ENCODE measurements around the gene COL4A1. TPM values are rescaled to one million over a fixed set of nuclear protein-coding genes. Genes with fewer than 3 reads are reported as not detected.

COL4A1 gene
- total RNA-seq, 1 experiment from 2014 or later, result 0.10 TPM

GRCh38 chr13:110135977-110136597 lies 170.9 kb downstream of the COL4A1 start:
- DNase-seq (ENCODE audit: low spot score), result no peak

DNA sequence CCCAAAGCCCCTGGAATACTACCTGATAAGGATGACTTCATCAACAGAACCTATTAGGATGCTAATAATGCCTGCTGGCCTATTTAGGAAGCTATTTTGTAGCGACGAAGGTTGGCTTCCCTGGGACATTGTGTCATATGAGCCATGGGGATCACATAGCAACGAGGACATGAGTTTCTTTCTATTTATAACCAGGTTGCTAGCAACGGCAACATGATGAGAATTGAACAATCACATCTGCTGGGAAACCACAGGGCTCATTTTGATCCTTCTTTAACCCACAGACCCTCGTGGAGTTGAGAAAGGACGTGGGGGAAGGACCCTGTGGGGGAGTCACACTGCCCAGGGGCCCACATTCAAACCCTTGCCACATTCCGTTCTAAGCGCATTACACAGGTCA lies 172.2 kb downstream of the COL4A1 start:
- no peak for DNase-seq (ENCODE audit: low spot score)

- no peak for DNase-seq (ENCODE audit: low spot score)
Observed at GRCh38 chr13:110133425-110134235, 173.3 kb downstream of the COL4A1 start.

- no peak for DNase-seq (ENCODE audit: low spot score)
Observed at GRCh38 chr13:110132225-110132982, 174.6 kb downstream of the COL4A1 start.

DNA sequence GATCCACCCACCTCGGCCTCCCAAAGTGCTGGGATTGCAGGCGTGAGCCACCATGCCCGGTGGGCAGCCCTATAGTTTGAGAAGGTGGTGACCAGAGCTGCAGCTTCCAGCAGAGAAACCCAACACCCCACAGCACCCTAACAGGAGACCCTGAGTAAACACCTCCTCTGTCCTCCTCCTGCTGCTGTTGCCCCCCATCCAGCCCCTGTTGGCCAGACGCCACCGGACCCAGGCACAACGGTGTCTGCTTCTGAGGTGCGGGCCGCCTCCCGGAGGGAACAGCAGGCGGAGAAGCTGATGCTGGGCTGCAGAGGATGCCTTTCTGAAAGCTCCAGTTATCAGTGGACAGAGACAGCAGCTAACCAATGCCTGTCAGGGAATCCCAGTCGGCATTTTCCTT lies 175.5 kb downstream of the COL4A1 start:
- DNase-seq (ENCODE audit: low spot score), result no peak

DNA sequence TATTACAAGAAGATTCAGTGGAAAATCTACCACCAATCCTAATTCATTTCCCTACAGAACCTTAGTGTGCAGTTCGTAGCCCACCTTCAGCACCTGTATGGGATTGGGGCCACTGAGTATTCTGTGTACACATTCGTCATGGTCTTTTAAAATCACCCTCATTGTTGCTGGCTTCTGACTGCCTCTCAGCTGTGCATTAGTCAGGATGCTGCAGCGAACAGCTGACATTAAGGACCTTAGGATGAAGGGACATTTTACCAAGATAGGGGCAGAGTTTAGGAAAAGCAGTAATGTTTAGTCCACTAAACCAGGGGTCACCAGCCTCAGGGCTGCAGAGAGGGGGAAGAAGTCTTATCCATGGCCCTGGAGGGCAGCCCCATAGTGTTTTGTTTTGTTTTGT lies 176.5 kb downstream of the COL4A1 start:
- DNase-seq (ENCODE audit: low spot score), result no peak

DNA sequence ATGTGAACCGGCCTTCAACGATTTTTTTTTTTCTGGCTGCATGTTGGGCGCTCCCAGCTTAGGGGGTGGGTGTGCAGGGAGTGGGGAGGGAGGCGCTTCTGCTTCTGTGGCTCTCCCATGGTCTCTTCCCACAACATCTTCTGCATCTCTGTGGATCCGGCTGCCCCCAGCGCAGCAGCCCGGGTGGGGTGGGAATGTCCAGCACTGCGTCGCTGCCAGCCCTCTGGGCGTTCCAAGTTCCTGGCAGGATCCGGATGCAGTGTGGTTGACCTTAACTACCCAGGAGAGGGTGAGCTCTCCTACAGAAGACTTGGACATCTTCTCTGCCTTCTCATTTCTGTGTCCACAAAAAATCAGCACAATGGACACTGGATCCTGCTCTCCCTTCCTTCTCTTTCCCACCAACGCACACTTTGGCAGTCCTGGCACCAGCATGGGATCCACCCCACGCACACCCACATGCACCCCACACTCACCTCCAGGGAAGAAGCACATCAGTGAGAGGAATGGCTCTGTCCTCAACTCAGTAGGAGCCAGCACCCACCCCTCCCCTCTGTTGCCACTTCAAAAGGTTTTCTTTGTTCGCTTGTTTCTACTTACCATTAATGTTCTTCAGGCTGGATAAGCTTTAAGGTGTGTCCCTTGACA lies 177.3 kb downstream of the COL4A1 start:
- no peak for DNase-seq (ENCODE audit: low spot score)

DNA sequence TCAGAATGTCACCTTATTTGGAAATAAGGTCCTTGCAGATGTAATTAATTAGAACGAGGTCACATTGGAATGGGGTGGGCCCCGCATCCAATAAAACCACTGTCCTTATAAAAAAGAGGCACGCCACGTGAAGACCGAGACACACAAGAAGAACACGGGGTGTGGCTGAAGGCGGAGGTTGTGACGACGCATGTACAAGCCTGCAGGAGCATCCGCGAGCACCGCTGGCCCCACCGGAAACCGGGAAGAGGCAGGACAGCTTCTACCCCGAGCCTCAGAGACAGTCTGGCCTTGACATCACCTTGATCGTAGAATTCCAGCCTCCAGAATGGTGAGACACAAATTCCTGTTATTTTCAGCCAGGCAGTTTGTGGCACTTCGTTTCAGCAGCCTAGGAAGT lies 177.9 kb downstream of the COL4A1 start:
- DNase-seq (ENCODE audit: low spot score), result no peak

DNA sequence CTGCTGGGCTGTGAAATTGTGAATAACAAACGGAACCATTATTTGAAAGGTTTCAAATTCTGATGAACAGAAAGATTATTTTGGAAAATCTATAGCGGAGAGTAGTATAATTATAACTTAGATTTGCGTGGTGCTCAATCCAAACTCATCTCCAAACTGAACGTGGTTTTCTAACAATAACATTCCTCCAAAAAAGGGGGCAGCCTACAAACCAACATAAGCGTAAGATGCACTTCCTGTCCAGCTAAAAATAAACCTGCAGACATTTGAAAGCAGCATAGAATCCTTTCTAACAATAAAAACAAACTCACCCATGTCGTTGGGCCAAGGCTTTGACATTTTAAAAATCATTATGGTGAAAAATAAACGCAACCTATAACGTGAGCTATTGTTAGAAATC lies 178.4 kb downstream of the COL4A1 start:
- DNase-seq (ENCODE audit: low spot score), result no peak

GRCh38 chr13:110127986-110128511 lies 178.9 kb downstream of the COL4A1 start:
- no peak for DNase-seq (ENCODE audit: low spot score)

DNA sequence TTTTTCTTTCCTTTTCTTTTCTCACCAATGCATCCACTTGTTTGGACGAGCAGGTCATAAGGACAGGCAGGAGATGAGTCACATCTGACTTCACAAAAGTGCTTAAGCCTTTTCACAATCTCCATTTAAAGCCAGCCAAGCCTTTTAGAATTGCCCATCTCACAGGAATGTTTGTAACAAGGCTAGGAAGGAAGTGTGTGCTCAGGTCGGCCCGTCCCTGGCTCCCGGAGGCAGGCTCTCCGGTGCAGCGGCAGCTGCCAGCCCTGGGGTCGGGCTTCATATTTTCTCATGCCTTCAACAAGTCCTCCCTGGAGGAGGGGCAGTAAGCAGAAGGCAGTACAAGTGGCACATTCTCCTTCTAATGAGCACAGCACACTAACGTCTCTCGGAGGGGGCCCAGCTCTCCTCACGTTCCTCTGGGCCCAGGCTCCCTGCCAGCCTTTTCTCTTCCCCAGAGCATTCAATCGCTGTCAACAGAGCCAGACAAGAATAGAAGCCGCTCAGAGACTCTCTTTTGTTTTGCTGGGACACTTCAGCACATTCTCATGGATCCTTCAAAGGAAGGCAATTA lies 180.5 kb downstream of the COL4A1 start:
- DNase-seq (ENCODE audit: low spot score), result peak; percentile 33

DNA sequence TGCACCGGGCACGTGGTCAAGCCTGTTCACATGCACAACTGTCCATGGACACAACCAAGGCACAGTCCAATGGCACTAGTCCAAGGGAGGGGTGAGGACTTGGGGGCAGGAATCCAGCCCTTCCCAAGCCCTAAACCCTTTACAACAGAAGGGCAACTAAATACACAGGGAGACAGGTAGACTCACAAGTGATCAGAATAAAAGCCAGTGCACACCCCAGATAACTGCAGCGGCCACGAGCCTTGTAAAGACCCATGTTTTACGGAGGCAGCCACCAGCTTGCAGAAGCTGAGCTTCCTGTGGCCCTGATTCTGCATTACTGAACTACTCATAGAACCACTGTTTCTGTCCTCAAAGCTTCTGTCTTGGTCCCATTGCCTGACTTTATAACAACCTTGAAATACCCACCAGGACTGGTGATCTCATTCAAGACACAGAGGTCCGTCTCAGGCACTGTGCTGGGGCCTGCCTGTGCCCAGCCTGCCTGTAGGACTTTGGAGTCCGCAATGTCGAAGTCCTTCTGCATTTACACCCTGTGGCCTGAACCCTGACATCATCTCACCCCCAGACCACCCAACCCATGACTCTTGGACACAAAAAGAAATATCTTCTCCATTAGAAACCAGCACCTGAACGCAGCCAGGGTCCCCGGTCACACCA lies 181.2 kb downstream of the COL4A1 start:
- no peak for DNase-seq (ENCODE audit: low spot score)

DNA sequence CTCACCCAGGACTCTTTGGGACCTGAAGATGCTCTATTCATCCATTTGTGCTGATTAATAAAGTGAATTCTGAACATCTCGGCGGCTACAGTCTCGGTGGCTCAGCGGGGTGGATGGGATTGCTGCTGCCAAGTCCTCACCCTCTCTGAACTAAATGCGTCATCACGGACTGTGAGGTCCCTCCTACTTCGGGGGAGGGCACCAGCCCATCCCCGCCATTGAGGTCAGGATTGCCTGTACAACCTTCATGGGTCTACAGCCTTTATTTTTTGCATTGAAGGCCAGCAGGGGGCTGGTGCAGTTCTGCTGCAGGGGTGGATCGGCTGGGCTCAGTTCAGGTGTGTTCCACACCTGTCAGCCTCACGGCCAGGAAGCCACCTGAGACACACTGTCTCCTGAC lies 181.8 kb downstream of the COL4A1 start:
- no peak for DNase-seq (ENCODE audit: low spot score)

DNA sequence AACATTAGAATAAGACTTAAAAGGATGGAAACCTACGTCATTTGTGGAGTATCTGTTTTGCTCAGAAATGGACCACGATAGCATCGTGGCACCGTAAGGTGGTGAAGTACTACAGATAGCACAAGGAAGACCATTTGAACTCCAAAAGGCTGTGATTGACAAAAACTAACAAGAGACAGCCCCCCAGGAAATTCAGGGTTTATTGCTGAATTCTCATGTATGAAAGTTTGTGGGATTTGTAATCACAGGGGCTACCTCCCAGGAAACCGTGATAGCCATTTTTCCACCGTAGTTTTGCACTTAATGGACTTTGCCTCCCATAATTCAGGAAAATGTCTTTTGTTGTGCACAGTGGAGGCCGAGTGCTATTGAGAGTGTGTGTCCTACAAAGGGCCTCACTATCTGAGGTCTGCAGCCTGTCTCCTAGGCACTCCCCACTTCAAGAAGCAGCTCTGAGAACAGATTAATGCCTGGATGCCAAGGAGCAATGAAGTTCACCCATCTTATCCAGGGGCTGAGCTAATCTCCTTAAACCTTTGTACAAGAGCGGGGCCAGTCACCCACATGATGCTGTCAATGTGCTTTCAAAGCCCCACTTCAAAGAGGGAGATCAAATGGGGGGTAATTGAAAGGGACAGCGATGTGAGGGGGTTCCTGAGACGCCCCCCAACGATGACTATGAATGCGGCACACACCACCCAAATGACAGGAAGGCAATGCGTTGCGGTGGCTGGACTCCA lies 182.6 kb downstream of the COL4A1 start:
- no peak for DNase-seq (ENCODE audit: low spot score)

DNA sequence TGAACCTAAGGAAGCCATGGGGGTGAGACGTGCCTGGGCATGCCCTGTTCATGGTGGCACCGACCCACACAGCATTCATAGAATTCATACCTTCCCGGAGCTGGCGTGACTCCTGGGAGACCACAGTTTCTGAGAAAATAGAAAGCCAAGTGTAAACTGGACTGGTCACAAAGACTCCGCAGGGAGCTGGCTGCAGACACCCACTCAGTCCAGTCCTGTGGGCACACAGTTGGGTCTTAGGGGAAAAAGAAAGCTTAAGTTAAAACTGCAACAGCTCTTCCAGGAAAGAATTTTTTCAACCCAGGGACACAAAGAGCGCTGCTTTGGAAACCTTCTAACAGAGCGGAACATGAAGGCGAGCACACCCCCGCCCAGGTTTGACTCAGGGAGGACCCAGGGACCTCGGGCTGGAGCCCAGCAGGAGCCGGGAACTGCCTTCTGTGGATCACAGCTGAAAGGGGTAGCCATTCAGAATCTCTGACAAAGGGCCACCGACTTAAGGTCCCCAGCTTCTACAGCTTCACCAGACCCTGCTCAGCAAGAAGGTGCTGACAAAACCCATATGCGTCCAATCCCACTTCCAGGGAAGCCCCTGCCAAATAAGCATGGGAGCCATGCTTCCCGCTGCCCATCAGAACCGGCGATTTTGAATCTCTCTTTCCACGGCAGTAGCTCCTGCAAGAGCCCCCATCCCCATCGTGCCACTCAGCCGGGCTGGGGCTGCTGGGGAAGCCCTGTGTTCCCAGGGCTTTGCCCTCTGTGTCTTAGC lies 183.7 kb downstream of the COL4A1 start:
- no peak for DNase-seq (ENCODE audit: low spot score)

DNA sequence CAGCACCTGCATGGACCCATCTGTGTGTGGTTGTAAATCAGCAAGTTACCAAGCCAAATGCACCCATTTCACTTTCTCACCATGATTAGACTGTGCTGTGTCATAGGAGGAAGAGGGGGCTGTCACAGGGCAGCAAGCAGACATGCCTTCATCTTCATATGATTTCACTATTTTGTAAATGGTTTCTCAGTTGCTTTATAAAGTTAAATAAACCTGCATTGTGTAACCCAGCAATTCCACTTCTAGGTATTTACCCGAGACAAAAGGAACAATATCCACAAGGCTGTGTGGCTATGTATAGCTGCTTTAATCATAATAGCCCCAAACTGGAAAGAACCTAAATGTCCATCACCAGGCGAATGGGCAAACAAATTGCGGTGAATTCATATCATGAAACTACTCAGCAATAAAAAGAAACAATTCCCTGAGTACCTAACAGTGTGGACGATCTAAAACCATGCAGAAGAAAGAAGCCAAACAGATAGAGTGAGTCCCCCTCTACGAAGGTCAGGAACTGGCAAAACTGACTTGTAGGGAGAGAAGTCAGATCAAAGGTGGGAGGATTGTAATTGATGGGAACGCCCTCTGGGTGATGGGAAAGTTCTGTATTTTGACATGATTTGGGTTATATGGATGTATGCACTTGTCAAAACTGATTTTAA lies 185.4 kb downstream of the COL4A1 start:
- DNase-seq (ENCODE audit: low spot score), result no peak

DNA sequence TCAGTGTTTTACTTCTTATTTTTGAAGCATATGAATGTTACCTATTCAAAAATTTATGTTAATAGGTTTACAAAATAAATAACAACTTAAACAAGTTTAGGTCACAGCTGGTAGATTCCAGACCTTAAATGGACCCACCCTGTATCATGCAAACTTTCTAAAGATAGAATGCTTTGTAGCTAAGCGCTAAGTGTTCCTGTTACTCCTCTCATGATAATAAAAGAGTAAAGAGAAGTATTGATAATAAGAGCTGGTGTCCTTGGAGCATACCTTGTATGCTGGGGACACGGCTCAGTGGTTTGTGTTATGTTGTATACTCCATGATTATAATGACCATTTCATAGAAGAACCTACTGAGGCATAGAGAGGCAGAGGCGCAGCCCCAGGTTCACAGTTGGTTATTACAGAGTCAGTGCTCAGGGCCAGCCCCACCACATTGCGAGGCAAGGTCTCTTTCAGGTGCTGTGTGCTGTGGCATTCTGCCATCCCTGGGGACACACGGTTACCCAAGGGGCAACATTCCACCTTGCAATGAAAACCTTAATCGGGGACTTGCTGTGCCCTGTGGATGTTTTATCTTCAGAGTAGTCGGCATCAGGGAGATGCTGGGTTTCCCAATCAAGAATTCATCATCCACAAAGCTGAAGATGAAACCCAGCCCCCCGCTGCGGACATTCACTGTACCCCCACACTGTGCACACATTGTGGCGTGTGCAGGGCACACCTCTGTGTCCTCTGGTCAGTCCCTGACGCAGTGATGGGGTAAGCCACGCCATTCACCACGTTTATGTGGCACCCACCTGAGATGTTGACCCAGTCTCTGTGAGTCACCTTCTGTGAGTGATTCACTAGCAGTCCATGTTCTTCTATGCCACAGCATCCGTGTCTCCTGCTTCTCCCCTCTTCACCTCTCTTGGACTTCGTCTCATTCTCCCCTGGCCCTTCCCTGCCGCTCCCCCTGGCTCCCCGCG lies 186.7 kb downstream of the COL4A1 start:
- DNase-seq (ENCODE audit: low spot score), result no peak

GRCh38 chr13:110118106-110118505 lies 188.9 kb downstream of the COL4A1 start:
- DNase-seq (ENCODE audit: low spot score), result no peak
